Pancreas (tissue), 10 donors: ENCODE measurements around the gene RNF31. TPM values are rescaled to one million over a fixed set of nuclear protein-coding genes. Genes with fewer than 3 reads are reported as not detected.

ENCODE experiments used
- ATAC-seq, 4 donors: fragments of 200-7000 bp; cut with Tn5 transposase; one replicate each; pipeline versions ENCODE4 v1.8.0 to v1.9.1; 2020; ENCODE audit warnings: mild to moderate bottlenecking in 4 of 4, moderate library complexity in 4 of 4
- DNase-seq, 6 donors: peaks; one replicate each; pipeline ENCODE4 v3.0.0-alpha.2; 2020
- FAIRE-seq: peaks from 2 replicates; lab custom pipeline; 2012; peaks lifted over from hg19 to GRCh38; lab: Jason Lieb, UNC
- H3K27ac ChIP-seq, 4 donors: fragments of 200-600 bp; sonication (generic); 1 replicate in 3 of 4; 2 replicates in 1 of 4; pipeline versions ENCODE4 v1.5.0 to v1.8.0; 2020
- H3K27me3 ChIP-seq, 4 donors: fragments of 200-600 bp; one replicate each; pipeline ENCODE4 v1.8.0; 2021
- H3K36me3 ChIP-seq, 3 donors: fragments of 200-600 bp; sonication (generic) in 1 of 3; one replicate each; pipeline versions ENCODE4 v1.5.0 to v1.8.0; 2020 to 2021
- H3K4me1 ChIP-seq, 3 donors: fragments of 200-600 bp; one replicate each; pipeline ENCODE4 v1.8.0; 2021
- H3K4me3 ChIP-seq, 4 donors: fragments of 200-600 bp; sonication (generic) in 2 of 4; one replicate each; pipeline versions ENCODE4 v1.5.0 to v1.8.0; 2020 to 2021
- H3K9me3 ChIP-seq, 4 donors: fragments of 200-600 bp; one replicate each; pipeline ENCODE4 v1.8.0; 2021
- WGBS, 2 donors: extraction: QIAGEN DNeasy Blood & Tissue Kit; methylation state at CpG; one replicate each; pipeline ENCODE4 v1.1.7; 2013; 5-methylcytosine and 5-hydroxymethylcytosine counted together
- intact Hi-C, 3 donors: fragments of 100-400 bp; cut with DNase I; formaldehyde crosslinking; loops; one replicate each; pipeline versions ENCODE4 v1.11.1 to v1.14.2; 2022
- polyA plus RNA-seq, 2 donors: library from polyadenylated mRNA; stranded (reverse); fragments of 200-250 nt; gene quantifications; one replicate each; pipeline ENCODE4 v1.2.3, GENCODE V29; 2013
- total RNA-seq, 6 donors: library from RNA; stranded (reverse); fragmentation: NEBNext Ultra II Directional in 4 of 6; extraction: Animal tissue kit (Norgen Biotek cat#: 25700) in 4 of 6; gene quantifications; one replicate each; pipeline versions ENCODE4 v1.2.1 to v1.2.4, GENCODE V29; 2021 to 2023
- TF ChIP-seq, protein P1 (sequence below), 4 donors: fragments of 200-600 bp; sonication (generic) in 3 of 4; IDR thresholded peaks; one replicate each; pipeline versions ENCODE4 v1.5.0 to v1.8.0; 2021; ENCODE audit warnings: antibody characterized with exemption in 4 of 4
- donor health status: healthy with polysubstance abuse.
- donor health status: DM: no; HTN: no; CAD: no; lungs with moderate emphysema.
- donor health status: DM: no; HTN: no; CAD: no.
- donor health status: control.
- donor health status: control.
- donor health status: Bipolar disorder and iron deficiency.
- donor health status: DM: yes; HTN: yes; CAD: no.
- donor health status: DM: no; HTN: no; CAD: no.
- donor health status: DM: no; HTN: no; CAD: no.
- donor health status: DM: yes; HTN: yes; CAD: no.

Gene RNF31
- total and polyA plus RNA-seq, 8 donors = 25.8 to 169 (median 40.4) TPM

DNA sequence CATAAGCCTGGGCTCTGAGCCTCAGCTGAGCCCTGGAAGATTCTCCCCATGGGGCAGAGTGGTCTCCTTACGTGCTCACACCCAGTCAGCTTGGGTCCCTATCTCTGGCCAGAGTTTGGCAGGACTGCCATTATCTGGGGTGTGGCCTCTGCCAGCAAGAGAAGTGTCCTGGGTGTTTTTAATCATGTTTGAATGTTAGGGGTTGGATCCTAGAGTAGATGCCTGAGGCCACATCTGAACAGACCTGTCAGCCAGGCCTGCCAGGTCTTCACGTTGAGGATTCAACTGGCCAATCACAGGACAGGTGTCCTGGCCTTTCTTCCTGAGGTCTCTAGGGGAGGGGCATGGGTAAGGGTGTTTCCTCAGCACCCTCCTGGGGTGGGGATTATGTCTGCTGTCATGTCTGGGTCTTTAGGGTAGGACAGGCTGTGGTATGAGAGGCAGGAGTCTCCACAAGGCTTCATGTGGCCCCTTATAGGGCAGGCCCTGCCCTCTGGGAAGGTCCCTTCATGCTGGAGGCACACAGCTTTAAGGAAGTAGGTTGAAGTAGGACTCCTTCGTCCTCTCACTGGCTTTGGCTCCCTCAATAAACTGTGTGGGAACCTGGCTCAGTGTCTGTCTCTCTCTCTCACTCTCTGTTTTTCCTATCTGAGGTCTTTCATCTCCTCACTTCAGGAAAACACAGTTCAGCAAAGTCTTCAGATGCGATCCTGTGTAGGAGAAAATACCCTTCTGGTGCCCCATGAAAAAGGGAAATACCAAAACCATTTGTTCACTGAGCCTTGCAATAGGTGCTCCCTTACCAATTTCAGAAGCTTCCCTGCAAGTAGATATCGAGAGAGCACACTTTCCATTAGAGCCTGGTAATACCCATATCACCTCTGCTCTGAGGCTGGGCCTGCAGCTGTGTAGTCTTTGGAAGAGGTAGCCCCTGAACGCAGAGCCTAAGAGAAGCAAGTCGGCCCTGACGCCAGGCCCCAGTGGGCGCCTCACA is 23.6 kb upstream of the RNF31 start:
- no peaks in the 10 kb centered on the region for H3K4me1 ChIP-seq
- intact Hi-C loops = no loop called here
- FAIRE-seq (no peak), ATAC-seq (no peak), DNase-seq (no peak)
- H3K9me3 ChIP-seq = no peaks in the 10 kb centered on the region
- H3K4me3 ChIP-seq = no peak overlapping the region
- H3K27me3 ChIP-seq = no peaks in the 10 kb centered on the region
- TF ChIP-seq, protein P1, sequence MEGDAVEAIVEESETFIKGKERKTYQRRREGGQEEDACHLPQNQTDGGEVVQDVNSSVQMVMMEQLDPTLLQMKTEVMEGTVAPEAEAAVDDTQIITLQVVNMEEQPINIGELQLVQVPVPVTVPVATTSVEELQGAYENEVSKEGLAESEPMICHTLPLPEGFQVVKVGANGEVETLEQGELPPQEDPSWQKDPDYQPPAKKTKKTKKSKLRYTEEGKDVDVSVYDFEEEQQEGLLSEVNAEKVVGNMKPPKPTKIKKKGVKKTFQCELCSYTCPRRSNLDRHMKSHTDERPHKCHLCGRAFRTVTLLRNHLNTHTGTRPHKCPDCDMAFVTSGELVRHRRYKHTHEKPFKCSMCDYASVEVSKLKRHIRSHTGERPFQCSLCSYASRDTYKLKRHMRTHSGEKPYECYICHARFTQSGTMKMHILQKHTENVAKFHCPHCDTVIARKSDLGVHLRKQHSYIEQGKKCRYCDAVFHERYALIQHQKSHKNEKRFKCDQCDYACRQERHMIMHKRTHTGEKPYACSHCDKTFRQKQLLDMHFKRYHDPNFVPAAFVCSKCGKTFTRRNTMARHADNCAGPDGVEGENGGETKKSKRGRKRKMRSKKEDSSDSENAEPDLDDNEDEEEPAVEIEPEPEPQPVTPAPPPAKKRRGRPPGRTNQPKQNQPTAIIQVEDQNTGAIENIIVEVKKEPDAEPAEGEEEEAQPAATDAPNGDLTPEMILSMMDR (IDR thresholded peaks at IDR 0.05) = no peak
- WGBS, 2 donors = 86 to 89% methylated on average over 9 of the region's 9 CpGs
- H3K27ac ChIP-seq = no peak overlapping the region
- H3K36me3 ChIP-seq = peaks cover 0 to 45% (median 42%) of the 10 kb centered on the region in 3 donors

DNA sequence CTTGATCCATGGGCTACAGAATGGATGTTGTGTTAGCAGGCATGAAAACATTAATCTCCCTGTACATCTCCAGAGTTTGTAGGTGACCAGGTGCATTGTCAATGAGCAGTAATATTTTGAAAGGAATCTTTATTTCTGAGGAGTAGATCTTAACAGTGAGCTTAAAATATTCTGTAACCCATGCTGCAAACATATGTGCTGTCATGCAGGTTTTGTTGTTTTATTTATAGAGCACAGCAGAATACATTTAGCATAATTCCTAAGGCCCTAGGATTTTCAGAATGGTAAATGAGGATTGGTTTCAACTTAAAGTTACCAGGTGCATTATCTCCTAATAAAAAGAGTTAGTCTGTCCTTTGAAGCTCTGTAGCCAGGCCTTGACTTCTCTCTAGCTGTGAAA is 20.4 kb upstream of the RNF31 start:
- FAIRE-seq (no peak), DNase-seq (no peak), ATAC-seq (no peak)
- Histone ChIP-seq H3K27ac (no peak overlapping the region), H3K4me3 (no peak overlapping the region), H3K4me1 (peaks cover 15 to 17% (median 15%) of the 10 kb centered on the region in 3 donors), H3K36me3 (peaks cover 0 to 16% (median 12%) of the 10 kb centered on the region in 3 donors), H3K9me3 (no peaks in the 10 kb centered on the region), H3K27me3 (no peaks in the 10 kb centered on the region)
- intact Hi-C loops = no loop called here
- TF ChIP-seq, protein P1 (IDR thresholded peaks at IDR 0.05) = no peak

DNA sequence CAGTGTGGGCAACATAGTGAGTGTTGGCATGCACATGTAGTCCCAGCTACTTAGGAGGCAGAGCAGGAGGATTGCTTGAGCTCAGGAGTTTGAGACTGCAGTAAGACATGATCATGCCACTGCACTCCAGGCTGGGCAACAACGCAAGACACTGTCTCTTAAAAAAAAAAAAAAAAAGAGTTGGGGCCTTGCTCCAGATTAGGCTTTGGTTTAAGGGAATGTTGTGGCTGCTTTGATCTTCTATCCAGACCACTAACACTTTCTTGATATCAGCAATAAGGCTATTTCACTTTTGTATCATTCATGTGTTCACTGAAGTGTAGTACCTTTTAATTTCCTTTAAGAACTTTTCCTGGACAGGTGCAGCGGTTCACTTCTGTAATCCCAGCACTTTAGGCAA is 19.6 kb upstream of the RNF31 start:
- TF ChIP-seq, protein P1 (IDR thresholded peaks at IDR 0.05) = no peak

DNA sequence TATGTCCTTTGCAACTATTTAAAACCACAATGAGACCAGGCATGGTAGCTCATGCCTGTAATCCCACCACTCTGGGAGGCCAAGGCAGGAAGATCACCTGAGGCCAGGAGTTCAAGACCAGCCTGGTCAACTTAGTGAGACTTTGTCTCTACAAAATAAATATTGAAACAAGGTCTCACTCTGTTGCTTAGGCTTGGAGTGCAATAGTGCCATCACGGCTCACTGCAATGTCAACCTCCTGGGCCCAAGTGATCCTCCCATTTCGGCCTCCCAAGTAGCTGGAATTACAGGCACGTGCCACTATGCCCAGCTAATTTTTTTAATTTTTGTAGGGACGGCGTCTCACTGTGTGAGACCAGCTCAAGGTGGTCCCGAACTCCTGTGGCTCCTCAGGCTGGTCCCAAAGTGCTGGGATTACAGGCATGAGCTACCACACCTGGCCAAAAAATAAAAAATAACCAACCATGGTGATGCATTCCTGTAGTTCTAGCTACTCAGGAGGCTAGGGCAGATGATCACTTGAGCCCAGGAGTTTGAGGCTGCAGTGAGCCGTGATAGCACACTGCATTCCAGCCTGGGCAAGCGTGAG is 17.8 kb upstream of the RNF31 start:
- intact Hi-C loops = no loop called here
- WGBS, 2 donors = 90 to 97% methylated on average over 8 of the region's 8 CpGs
- Histone ChIP-seq H3K36me3 (no peaks in the 10 kb centered on the region), H3K4me3 (no peak overlapping the region), H3K27me3 (no peaks in the 10 kb centered on the region), H3K9me3 (no peaks in the 10 kb centered on the region), H3K27ac (no peak overlapping the region), H3K4me1 (peaks cover 19 to 24% (median 22%) of the 10 kb centered on the region in 3 donors)
- no peak for DNase-seq
- ATAC-seq = no peak
- FAIRE-seq = no peak
- TF ChIP-seq, protein P1 (IDR thresholded peaks at IDR 0.05) = no peak

More for the DNA sequence above, 19.6 kb upstream of the RNF31 start:
- no peak overlapping the region for H3K4me3 ChIP-seq
- intact Hi-C loops = no loop called here
- no peak for ATAC-seq
- FAIRE-seq = no peak
- peaks cover 0 to 9% (median 6%) of the 10 kb centered on the region in 3 donors for H3K36me3 ChIP-seq
- no peaks in the 10 kb centered on the region for H3K9me3 ChIP-seq
- peaks cover 19 to 24% (median 22%) of the 10 kb centered on the region in 3 donors for H3K4me1 ChIP-seq
- H3K27ac ChIP-seq = no peak overlapping the region
- no peaks in the 10 kb centered on the region for H3K27me3 ChIP-seq
- WGBS, 2 donors = 95% methylated on average over 2 of the region's 2 CpGs
- no peak for DNase-seq
